ENCODE results near the gene RTN4IP1.

Gene RTN4IP1

GRCh38 chr6:106522562-106523250 is 106.6 kb downstream of the RTN4IP1 start:
- DNase-seq (ENCODE audit: low spot score) = no peak
